VCaP (cell line): ENCODE results near the gene LRRC28.

Experiments
- H3K27ac ChIP-seq: fragments of 450-650 bp; 2 replicates; pipeline ENCODE4 v1.5.1; 2017
- TF ChIP-seq, protein P1 (sequence below): fragments of 450-650 bp; conservative IDR thresholded peaks from 2 replicates; pipeline ENCODE4 v1.5.1; 2017; ENCODE audit warnings: mild to moderate bottlenecking, moderate library complexity

LRRC28 gene

GRCh38 chr15:99282121-99282520 is 30.8 kb downstream of the LRRC28 start:
- H3K27ac ChIP-seq, result no peak overlapping the region
- TF ChIP-seq, protein P1, sequence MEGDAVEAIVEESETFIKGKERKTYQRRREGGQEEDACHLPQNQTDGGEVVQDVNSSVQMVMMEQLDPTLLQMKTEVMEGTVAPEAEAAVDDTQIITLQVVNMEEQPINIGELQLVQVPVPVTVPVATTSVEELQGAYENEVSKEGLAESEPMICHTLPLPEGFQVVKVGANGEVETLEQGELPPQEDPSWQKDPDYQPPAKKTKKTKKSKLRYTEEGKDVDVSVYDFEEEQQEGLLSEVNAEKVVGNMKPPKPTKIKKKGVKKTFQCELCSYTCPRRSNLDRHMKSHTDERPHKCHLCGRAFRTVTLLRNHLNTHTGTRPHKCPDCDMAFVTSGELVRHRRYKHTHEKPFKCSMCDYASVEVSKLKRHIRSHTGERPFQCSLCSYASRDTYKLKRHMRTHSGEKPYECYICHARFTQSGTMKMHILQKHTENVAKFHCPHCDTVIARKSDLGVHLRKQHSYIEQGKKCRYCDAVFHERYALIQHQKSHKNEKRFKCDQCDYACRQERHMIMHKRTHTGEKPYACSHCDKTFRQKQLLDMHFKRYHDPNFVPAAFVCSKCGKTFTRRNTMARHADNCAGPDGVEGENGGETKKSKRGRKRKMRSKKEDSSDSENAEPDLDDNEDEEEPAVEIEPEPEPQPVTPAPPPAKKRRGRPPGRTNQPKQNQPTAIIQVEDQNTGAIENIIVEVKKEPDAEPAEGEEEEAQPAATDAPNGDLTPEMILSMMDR, result no peak

DNA sequence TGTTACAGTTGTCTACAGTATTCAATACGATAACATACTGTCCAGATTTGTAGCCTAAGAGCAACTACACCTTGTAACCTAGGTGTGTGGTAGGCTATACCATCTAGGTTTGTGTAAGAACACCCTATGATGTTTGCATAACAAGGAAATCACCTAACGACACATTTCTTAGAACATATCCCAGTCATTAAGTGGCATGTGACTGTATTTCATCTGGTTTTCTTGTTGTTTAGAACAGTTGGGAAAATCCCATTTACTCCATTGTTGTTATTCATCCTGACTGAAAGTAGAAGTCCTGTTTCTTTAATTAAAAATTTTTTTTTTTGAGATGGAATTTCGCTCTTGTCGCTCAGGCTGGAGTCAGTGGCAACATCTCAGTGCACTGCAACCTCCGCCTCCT is 31.3 kb downstream of the LRRC28 start:
- H3K27ac ChIP-seq, result no peak overlapping the region
- TF ChIP-seq, protein P1, result no peak

DNA sequence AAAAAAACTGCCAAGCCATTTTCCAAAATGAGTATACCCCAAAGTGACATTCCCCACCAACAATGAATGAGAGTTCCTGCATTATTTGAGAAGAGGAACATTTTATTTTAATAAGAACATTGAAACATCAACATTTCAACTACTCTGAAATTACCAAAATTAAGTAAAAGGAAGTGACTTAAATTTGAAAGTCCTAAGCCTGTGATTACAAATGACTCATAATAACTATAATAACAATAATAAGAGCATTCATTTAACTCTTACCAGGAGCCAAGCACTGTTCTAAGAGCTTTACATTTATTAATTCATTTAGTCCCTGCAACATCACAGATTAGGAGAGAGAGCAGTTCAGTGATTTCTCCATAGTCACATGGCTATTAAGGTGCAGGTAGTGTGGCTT is 32.4 kb downstream of the LRRC28 start:
- no peak overlapping the region for H3K27ac ChIP-seq
- TF ChIP-seq, protein P1, result no peak

GRCh38 chr15:99291643-99292042 is 40.4 kb downstream of the LRRC28 start:
- TF ChIP-seq, protein P1, result no peak
- no peak overlapping the region for H3K27ac ChIP-seq

GRCh38 chr15:99295840-99296239 is 44.6 kb downstream of the LRRC28 start:
- TF ChIP-seq, protein P1, result no peak
- H3K27ac ChIP-seq, result no peak overlapping the region; the same call in 1 of the 2 replicates

- H3K27ac ChIP-seq, result no peak overlapping the region; the same call in 1 of the 2 replicates
- TF ChIP-seq, protein P1, result no peak
These were observed 45.1 kb downstream of the LRRC28 start for GRCh38 chr15:99296386-99296785.

DNA sequence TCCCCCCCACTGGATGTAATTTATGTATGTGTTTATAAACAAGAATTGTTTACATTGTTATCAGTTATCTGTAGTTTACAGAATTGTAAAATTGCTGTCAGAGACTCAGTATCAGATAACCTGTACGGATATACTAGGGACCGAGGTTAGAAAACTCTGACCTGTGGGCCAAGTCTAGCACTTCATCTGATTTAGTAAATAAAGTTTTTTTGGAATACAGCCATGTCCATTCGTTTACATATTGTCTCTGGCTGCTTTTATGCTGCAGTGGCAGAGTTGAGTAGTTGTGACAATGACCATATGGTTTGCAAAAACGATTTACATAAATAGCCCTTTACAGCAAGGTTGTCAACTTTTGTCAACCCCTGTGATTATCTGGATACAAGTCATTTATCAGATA is 52.6 kb downstream of the LRRC28 start:
- H3K27ac ChIP-seq, result no peak overlapping the region
- TF ChIP-seq, protein P1, result no peak
